Mucosa of rectum (tissue), 2 donors: ENCODE data around the gene SLC4A11.

Experiments
- H3K27ac ChIP-seq, 2 donors: one replicate each; pipeline ENCODE4 v1.7.0; 2013; ENCODE audit warnings: inconsistent platforms in 2 of 2, low read depth in 2 of 2, low read length in 2 of 2
- H3K27me3 ChIP-seq, 2 donors: one replicate each; pipeline ENCODE4 v1.7.0; 2013; ENCODE audit warnings: low read length in 2 of 2; ENCODE audit not compliant: control insufficient read depth in 2 of 2, insufficient read depth in 2 of 2
- H3K36me3 ChIP-seq, 2 donors: one replicate each; pipeline ENCODE4 v1.7.0; 2013; ENCODE audit warnings: low read length in 2 of 2; ENCODE audit not compliant: control insufficient read depth in 2 of 2, insufficient read depth in 2 of 2
- H3K4me1 ChIP-seq, 2 donors: one replicate each; pipeline ENCODE4 v1.7.0; 2013; ENCODE audit warnings: low read length in 2 of 2, mild to moderate bottlenecking in 1 of 2; ENCODE audit not compliant: control insufficient read depth in 2 of 2, insufficient read depth in 2 of 2
- H3K4me3 ChIP-seq, 2 donors: one replicate each; pipeline ENCODE4 v1.7.0; 2013; ENCODE audit warnings: low read length in 2 of 2
- H3K9ac ChIP-seq, 2 donors: one replicate each; pipeline ENCODE4 v1.7.0; 2013; ENCODE audit warnings: low read length in 2 of 2, low read depth in 1 of 2, mild to moderate bottlenecking in 1 of 2
- H3K9me3 ChIP-seq, 2 donors: one replicate each; pipeline ENCODE4 v1.7.0; 2013; ENCODE audit warnings: low read length in 2 of 2; ENCODE audit not compliant: control insufficient read depth in 2 of 2
- donor health status: healthy.
- donor health status: Normal muscosa, but diverticular disease.

Gene SLC4A11

GRCh38 chr20:3229158-3229557 lies 9.8 kb downstream of the SLC4A11 start:
- Histone ChIP-seq H3K36me3 (no peaks in the 10 kb centered on the region), H3K4me3 (no peak overlapping the region), H3K27me3 (no peaks in the 10 kb centered on the region), H3K9me3 (no peaks in the 10 kb centered on the region), H3K27ac (no peak overlapping the region), H3K9ac (no peak overlapping the region), H3K4me1 (peaks cover 2 to 3% of the 10 kb centered on the region in 2 donors)

- no peak overlapping the region for H3K9ac ChIP-seq
- no peak overlapping the region for H3K4me3 ChIP-seq
- peaks cover 2 to 3% of the 10 kb centered on the region in 2 donors for H3K4me1 ChIP-seq
- H3K27me3 ChIP-seq, result no peaks in the 10 kb centered on the region
- no peak overlapping the region for H3K27ac ChIP-seq
- H3K36me3 ChIP-seq, result peaks cover 0 to 4% of the 10 kb centered on the region in 2 donors
- no peaks in the 10 kb centered on the region for H3K9me3 ChIP-seq
Observed at GRCh38 chr20:3228750-3229032, 10.3 kb downstream of the SLC4A11 start.

GRCh38 chr20:3227936-3228749 lies 10.8 kb downstream of the SLC4A11 start:
- Histone ChIP-seq H3K27me3 (no peaks in the 10 kb centered on the region), H3K27ac (no peak overlapping the region)

DNA sequence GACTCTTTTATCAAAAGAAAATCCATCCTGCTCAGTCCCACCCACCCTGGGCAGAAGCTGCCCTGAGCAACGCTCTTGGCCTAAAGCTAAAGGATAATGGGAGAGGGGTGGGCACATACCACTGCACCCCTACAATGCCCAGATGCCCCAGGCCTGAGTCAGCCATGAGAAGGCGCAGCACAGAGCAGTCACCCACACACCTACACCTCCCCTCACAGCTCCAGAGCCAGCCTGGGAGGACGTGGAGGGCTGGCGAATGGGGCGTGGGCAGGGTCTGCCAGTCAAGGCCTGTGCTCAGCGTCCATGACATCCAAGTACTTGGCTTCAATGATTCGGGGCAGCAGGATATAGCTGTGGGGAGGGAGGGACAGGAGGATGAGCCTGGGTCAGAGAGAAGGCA lies 11.5 kb downstream of the SLC4A11 start:
- Histone ChIP-seq H3K27ac (no peak overlapping the region), H3K9ac (no peak overlapping the region), H3K9me3 (no peaks in the 10 kb centered on the region), H3K36me3 (peaks cover 6 to 8% of the 10 kb centered on the region in 2 donors), H3K27me3 (no peaks in the 10 kb centered on the region), H3K4me3 (no peak overlapping the region), H3K4me1 (peaks cover 2 to 3% of the 10 kb centered on the region in 2 donors)

More at GRCh38 chr20:3227936-3228749, 10.8 kb downstream of the SLC4A11 start:
- H3K4me3 ChIP-seq, result no peak overlapping the region
- peaks cover 2 to 3% of the 10 kb centered on the region in 2 donors for H3K4me1 ChIP-seq
- no peak overlapping the region for H3K9ac ChIP-seq
- peaks cover 4 to 8% of the 10 kb centered on the region in 2 donors for H3K36me3 ChIP-seq
- no peaks in the 10 kb centered on the region for H3K9me3 ChIP-seq

DNA sequence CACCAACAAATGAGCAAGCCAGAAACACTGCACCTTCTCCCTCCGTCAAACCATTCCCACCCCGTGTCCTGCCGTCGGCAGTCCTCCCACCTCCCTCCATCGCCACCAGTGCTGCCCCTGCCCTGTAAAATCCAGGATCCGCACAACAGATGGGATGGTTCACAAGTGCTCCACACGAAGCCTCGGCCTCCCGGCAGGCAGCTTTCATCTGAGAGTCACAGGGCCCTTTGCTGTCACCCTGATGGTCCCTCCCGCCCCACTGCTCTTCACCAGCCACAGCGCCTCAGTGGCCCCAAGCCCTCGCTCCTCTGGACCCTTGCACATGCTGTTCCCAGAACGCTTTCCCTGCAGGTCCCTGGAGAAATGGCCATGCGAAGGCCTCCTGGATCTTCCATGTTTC lies 12.1 kb downstream of the SLC4A11 start:
- H3K36me3 ChIP-seq, result peaks cover 8 to 11% of the 10 kb centered on the region in 2 donors
- no peak overlapping the region for H3K4me3 ChIP-seq
- no peaks in the 10 kb centered on the region for H3K9me3 ChIP-seq
- no peak overlapping the region for H3K9ac ChIP-seq
- H3K27me3 ChIP-seq, result no peaks in the 10 kb centered on the region
- peaks cover 2 to 7% of the 10 kb centered on the region in 2 donors for H3K4me1 ChIP-seq
- no peak overlapping the region for H3K27ac ChIP-seq

DNA sequence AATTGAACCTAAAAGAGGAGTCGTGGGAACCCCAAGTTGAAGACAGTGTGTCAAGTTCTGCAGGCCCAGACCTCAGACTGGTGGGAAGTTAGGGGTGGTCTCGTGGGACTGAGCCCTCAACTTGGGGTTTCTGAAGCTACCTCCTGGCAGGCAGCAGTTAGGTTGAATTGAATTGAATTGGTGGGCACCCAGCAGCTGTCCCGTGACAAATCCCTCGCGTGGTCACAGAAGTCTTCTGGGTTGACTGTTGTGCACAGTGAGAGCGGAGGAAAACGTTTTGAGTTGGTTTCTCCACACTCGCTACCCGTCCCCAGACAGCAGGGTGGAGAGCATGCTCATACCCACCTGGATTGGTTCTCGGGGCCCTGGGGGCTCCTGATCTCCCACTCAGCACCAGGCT lies 12.9 kb downstream of the SLC4A11 start:
- Histone ChIP-seq H3K9ac (no peak overlapping the region), H3K4me1 (peaks cover 2 to 11% of the 10 kb centered on the region in 2 donors), H3K27ac (no peak overlapping the region), H3K36me3 (peaks cover 13 to 16% of the 10 kb centered on the region in 2 donors), H3K27me3 (no peaks in the 10 kb centered on the region), H3K4me3 (no peak overlapping the region), H3K9me3 (no peaks in the 10 kb centered on the region)

- Histone ChIP-seq H3K27me3 (no peaks in the 10 kb centered on the region), H3K4me1 (peaks cover 2 to 11% of the 10 kb centered on the region in 2 donors), H3K4me3 (no peak overlapping the region), H3K27ac (no peak overlapping the region), H3K36me3 (peaks cover 14 to 16% of the 10 kb centered on the region in 2 donors), H3K9ac (no peak overlapping the region), H3K9me3 (no peaks in the 10 kb centered on the region)
Observed at GRCh38 chr20:3224681-3225421, 14.1 kb downstream of the SLC4A11 start.

- H3K27ac ChIP-seq, result no peak overlapping the region
- H3K36me3 ChIP-seq, result peaks cover 14 to 16% of the 10 kb centered on the region in 2 donors
- no peaks in the 10 kb centered on the region for H3K27me3 ChIP-seq
- no peak overlapping the region for H3K4me3 ChIP-seq
- H3K9ac ChIP-seq, result no peak overlapping the region
- peaks cover 2 to 11% of the 10 kb centered on the region in 2 donors for H3K4me1 ChIP-seq
- no peaks in the 10 kb centered on the region for H3K9me3 ChIP-seq
Observed at GRCh38 chr20:3223994-3224680, 14.9 kb downstream of the SLC4A11 start.

GRCh38 chr20:3223651-3223993 lies 15.4 kb downstream of the SLC4A11 start:
- H3K4me3 ChIP-seq, result no peak overlapping the region
- H3K27me3 ChIP-seq, result no peaks in the 10 kb centered on the region
- no peaks in the 10 kb centered on the region for H3K9me3 ChIP-seq
- no peak overlapping the region for H3K9ac ChIP-seq
- H3K27ac ChIP-seq, result no peak overlapping the region
- H3K4me1 ChIP-seq, result peaks cover 2 to 13% of the 10 kb centered on the region in 2 donors
- peaks cover 14 to 16% of the 10 kb centered on the region in 2 donors for H3K36me3 ChIP-seq
